GM12878 (cell line): ENCODE measurements around the gene CD69. TPM values are rescaled to one million over a fixed set of nuclear protein-coding genes. Genes with fewer than 3 reads are reported as not detected.
A peak's percentile ranks its signal among the peaks of the same experiment; 100 is the strongest.

Experiments
- ATF7 ChIP-seq: fragments of 450-650 bp; IDR thresholded peaks from 2 replicates; pipeline ENCODE4 v1.6.1; 2016; ENCODE audit warnings: low read depth, mild to moderate bottlenecking
- BCL11A ChIP-seq: IDR thresholded peaks from 2 replicates; pipeline ENCODE4 v1.6.1; 2011; ENCODE audit warnings: low read depth, low read length
- EED ChIP-seq: sonication (generic); IDR thresholded peaks from 2 replicates; pipeline ENCODE4 v1.6.1; 2016; ENCODE audit warnings: antibody characterized with exemption, low read depth
- HDAC6 ChIP-seq: fragments of 200-600 bp; sonication (generic); IDR thresholded peaks from one replicate; pipeline ENCODE4 v1.8.0; 2017; ENCODE audit warnings: antibody characterized with exemption; ENCODE audit not compliant: unreplicated experiment
- KLF5 ChIP-seq: fragments of 450-650 bp; IDR thresholded peaks from 2 replicates; pipeline ENCODE4 v1.6.1; 2014; ENCODE audit warnings: mild to moderate bottlenecking; ENCODE audit not compliant: partially characterized antibody
- MEF2B ChIP-seq: fragments of 450-650 bp; IDR thresholded peaks from 2 replicates; pipeline ENCODE4 v1.6.1; 2018; ENCODE audit warnings: mild to moderate bottlenecking, moderate library complexity; ENCODE audit not compliant: partially characterized antibody, poor library complexity, severe bottlenecking
- NFYB ChIP-seq: IDR thresholded peaks from 2 replicates; pipeline ENCODE4 v1.6.1; 2011; ENCODE audit warnings: low read depth, mild to moderate bottlenecking, low read length, improper control_type of control experiment, moderate library complexity; ENCODE audit not compliant: insufficient read depth
- PML ChIP-seq: IDR thresholded peaks from 2 replicates; pipeline ENCODE4 v1.6.1; 2012; ENCODE audit warnings: low read length, inconsistent platforms
- SMAD1 ChIP-seq: fragments of 450-650 bp; IDR thresholded peaks from 2 replicates; pipeline ENCODE4 v1.6.1; 2018; ENCODE audit warnings: mild to moderate bottlenecking, low read depth; ENCODE audit not compliant: partially characterized antibody
- SP1 ChIP-seq: IDR thresholded peaks from one replicate; pipeline ENCODE4 v1.6.1; 2011; ENCODE audit warnings: low read depth, low read length
- TAF1 ChIP-seq: IDR thresholded peaks from 2 replicates; pipeline ENCODE4 v1.6.1; 2011; ENCODE audit warnings: mild to moderate bottlenecking, low read depth, low read length, borderline replicate concordance
- WRNIP1 ChIP-seq: IDR thresholded peaks from 2 replicates; pipeline ENCODE4 v1.6.1; 2011; ENCODE audit warnings: low read depth, low read length, improper control_type of control experiment, borderline replicate concordance
- polyA plus RNA-seq, 11 experiments: library from polyadenylated mRNA; depleted of rRNA in 4 of 11; unstranded in 6 of 11; stranded (reverse) in 5 of 11; fragments of >200 nt; fragmentation: Nextera tagmentation in 4 of 11; fragmentation: Illumina TruSeq in 1 of 11; extraction: Ambion mirVana in 4 of 11; extraction: Trizol in 1 of 11; gene quantifications; 1 replicate in 1 of 11; 2 replicates in 10 of 11; pipeline versions ENCODE4 v1.2.1 to v1.2.3, GENCODE V29; 2011 to 2016; ENCODE audit warnings: inconsistent platforms in 2 of 11, missing spikeins in 2 of 11, low read depth in 1 of 11
- total RNA-seq, 4 experiments: library from RNA; depleted of rRNA in 3 of 4; stranded (reverse); fragments of >200 nt in 3 of 4; fragmentation: Illumina TruSeq in 1 of 4; extraction: Trizol in 1 of 4; gene quantifications; 2 replicates each; pipeline versions ENCODE4 v1.2.1 to v1.2.3, GENCODE V29; 2013 to 2021
- TF ChIP-seq, protein P1 (sequence below): IDR thresholded peaks from 2 replicates; pipeline ENCODE4 v1.6.1; 2011; ENCODE audit warnings: borderline replicate concordance, low read depth, mild to moderate bottlenecking, moderate library complexity, low read length; ENCODE audit not compliant: insufficient read depth, poor library complexity, severe bottlenecking
- TF ChIP-seq, protein P2 (sequence below): fragments of 450-650 bp; IDR thresholded peaks from 2 replicates; pipeline ENCODE4 v1.6.1; 2017; ENCODE audit warnings: low read depth, mild to moderate bottlenecking, moderate library complexity
- TF ChIP-seq, protein P3 (sequence below): fragments of 450-650 bp; conservative IDR thresholded peaks from 2 replicates; pipeline ENCODE4 v1.6.1; 2017; ENCODE audit warnings: mild to moderate bottlenecking, moderate library complexity
- TF ChIP-seq, protein P4 (sequence below): IDR thresholded peaks from 2 replicates; pipeline ENCODE4 v1.6.1; 2012; ENCODE audit warnings: mild to moderate bottlenecking, low read depth, low read length

CD69 gene
- total and polyA plus RNA-seq, 10 of the 15 experiments (the other 5 are each of a cell fraction or from before 2014, with no cell fraction given), result 7.3 to 156 (median 15.0) TPM

DNA sequence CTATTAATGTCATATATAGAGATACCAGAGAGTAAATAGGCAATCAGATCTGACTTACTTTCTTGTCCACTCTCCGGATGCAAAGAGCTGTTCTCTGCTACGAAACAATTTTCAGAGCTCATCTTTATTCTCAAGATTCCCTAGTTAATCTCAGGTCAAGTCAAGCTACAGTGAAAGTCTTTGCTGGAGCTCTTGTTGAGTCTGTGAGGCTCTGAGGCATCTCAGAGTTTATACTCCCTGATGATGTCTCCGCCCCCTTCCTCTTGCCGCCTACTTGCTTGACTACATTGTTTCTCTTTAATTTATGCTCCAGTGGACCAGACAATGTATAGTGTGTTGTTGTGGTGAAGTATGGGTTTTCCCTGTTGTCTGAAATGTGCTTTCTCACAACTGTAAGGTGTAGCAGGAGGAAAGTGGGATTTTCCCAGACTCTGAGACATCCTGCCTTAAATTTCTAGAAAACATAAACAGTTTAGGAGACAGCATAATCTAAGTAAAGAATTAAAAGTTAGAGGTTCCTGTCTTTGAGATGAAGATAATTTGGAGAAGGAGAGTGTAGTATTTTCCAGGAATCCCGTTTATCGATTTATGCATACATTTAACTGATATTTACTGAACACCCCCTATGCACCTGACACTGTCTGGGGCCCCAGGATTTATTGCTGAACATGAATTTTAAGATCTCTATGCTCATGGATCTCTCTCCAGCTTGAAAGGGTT lies at the start of gene CD69 (continued):
- peak; percentile 15 for TF ChIP-seq MEF2B
- TF ChIP-seq TAF1, result peak; percentile 92
- peak; percentile 99 for TF ChIP-seq SMAD1
- TF ChIP-seq NFYB, result no peak
- peak; percentile 84 for TF ChIP-seq ATF7
- TF ChIP-seq WRNIP1, result 0 out of 2 replicates have a peak, but pooled peaks have one; percentile 79
- peak; percentile 35 for TF ChIP-seq BCL11A
- TF ChIP-seq PML, result peak; percentile 99
- TF ChIP-seq, protein P1, sequence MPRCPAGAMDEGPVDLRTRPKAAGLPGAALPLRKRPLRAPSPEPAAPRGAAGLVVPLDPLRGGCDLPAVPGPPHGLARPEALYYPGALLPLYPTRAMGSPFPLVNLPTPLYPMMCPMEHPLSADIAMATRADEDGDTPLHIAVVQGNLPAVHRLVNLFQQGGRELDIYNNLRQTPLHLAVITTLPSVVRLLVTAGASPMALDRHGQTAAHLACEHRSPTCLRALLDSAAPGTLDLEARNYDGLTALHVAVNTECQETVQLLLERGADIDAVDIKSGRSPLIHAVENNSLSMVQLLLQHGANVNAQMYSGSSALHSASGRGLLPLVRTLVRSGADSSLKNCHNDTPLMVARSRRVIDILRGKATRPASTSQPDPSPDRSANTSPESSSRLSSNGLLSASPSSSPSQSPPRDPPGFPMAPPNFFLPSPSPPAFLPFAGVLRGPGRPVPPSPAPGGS, result peak; percentile 83
- peak; percentile 52 for TF ChIP-seq KLF5
- TF ChIP-seq HDAC6, result peak; percentile 44
- peak; percentile 86 for TF ChIP-seq EED
- TF ChIP-seq, protein P2, sequence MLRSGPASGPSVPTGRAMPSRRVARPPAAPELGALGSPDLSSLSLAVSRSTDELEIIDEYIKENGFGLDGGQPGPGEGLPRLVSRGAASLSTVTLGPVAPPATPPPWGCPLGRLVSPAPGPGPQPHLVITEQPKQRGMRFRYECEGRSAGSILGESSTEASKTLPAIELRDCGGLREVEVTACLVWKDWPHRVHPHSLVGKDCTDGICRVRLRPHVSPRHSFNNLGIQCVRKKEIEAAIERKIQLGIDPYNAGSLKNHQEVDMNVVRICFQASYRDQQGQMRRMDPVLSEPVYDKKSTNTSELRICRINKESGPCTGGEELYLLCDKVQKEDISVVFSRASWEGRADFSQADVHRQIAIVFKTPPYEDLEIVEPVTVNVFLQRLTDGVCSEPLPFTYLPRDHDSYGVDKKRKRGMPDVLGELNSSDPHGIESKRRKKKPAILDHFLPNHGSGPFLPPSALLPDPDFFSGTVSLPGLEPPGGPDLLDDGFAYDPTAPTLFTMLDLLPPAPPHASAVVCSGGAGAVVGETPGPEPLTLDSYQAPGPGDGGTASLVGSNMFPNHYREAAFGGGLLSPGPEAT, result peak; percentile 96
- TF ChIP-seq SP1, result peak; percentile 70
- TF ChIP-seq, protein P3, sequence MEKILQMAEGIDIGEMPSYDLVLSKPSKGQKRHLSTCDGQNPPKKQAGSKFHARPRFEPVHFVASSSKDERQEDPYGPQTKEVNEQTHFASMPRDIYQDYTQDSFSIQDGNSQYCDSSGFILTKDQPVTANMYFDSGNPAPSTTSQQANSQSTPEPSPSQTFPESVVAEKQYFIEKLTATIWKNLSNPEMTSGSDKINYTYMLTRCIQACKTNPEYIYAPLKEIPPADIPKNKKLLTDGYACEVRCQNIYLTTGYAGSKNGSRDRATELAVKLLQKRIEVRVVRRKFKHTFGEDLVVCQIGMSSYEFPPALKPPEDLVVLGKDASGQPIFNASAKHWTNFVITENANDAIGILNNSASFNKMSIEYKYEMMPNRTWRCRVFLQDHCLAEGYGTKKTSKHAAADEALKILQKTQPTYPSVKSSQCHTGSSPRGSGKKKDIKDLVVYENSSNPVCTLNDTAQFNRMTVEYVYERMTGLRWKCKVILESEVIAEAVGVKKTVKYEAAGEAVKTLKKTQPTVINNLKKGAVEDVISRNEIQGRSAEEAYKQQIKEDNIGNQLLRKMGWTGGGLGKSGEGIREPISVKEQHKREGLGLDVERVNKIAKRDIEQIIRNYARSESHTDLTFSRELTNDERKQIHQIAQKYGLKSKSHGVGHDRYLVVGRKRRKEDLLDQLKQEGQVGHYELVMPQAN, result 0 out of 2 replicates have a peak, but pooled peaks have one; percentile 18
- TF ChIP-seq, protein P4, sequence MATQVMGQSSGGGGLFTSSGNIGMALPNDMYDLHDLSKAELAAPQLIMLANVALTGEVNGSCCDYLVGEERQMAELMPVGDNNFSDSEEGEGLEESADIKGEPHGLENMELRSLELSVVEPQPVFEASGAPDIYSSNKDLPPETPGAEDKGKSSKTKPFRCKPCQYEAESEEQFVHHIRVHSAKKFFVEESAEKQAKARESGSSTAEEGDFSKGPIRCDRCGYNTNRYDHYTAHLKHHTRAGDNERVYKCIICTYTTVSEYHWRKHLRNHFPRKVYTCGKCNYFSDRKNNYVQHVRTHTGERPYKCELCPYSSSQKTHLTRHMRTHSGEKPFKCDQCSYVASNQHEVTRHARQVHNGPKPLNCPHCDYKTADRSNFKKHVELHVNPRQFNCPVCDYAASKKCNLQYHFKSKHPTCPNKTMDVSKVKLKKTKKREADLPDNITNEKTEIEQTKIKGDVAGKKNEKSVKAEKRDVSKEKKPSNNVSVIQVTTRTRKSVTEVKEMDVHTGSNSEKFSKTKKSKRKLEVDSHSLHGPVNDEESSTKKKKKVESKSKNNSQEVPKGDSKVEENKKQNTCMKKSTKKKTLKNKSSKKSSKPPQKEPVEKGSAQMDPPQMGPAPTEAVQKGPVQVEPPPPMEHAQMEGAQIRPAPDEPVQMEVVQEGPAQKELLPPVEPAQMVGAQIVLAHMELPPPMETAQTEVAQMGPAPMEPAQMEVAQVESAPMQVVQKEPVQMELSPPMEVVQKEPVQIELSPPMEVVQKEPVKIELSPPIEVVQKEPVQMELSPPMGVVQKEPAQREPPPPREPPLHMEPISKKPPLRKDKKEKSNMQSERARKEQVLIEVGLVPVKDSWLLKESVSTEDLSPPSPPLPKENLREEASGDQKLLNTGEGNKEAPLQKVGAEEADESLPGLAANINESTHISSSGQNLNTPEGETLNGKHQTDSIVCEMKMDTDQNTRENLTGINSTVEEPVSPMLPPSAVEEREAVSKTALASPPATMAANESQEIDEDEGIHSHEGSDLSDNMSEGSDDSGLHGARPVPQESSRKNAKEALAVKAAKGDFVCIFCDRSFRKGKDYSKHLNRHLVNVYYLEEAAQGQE, result 0 out of 2 replicates have a peak, but pooled peaks have one; percentile 26
